GM12892 (cell line): ENCODE data around the gene CDCA4.
"Not testable (repeated sequence)": the region's sequence is repeated elsewhere in the genome, so short reads cannot be mapped to it uniquely, and the experiment has no call there.

Experiments used
- POLR2A ChIP-seq: IDR thresholded peaks from 2 replicates; pipeline ENCODE4 v1.6.1; 2011; ENCODE audit warnings: low read depth, low read length, control low read depth
- TAF1 ChIP-seq: IDR thresholded peaks from 2 replicates; pipeline ENCODE4 v1.6.1; 2011; ENCODE audit warnings: low read depth, mild to moderate bottlenecking, control low read depth, low read length, borderline replicate concordance

- TF ChIP-seq TAF1, POLR2A: not testable (repeated sequence)
These were observed 11.6 kb upstream of the CDCA4 start for GRCh38 chr14:105032451-105032901.
